Measurements from ENCODE around the gene ERI3. TPM values are rescaled to one million over a fixed set of nuclear protein-coding genes. Genes with fewer than 3 reads are reported as not detected.

The ERI3 gene
- total RNA-seq, 2 donors from 2014 or later: 71.9 to 92.1 TPM

GRCh38 chr1:44239331-44239960 lies 115.6 kb downstream of the ERI3 start:
- Mint-ChIP-seq H3K27me3 (ENCODE audit: insufficient read depth) (no peaks in the 10 kb centered on the region), H3K9me3 (no peaks in the 10 kb centered on the region), H3K27ac (no peak overlapping the region), H3K4me3 (no peak overlapping the region), H3K4me1 (peaks cover 49% of the 10 kb centered on the region), H3K36me3 (ENCODE audit: low read depth) (peaks cover 15% of the 10 kb centered on the region)
- WGBS, 2 experiments (ENCODE audit: insufficient coverage in 1 of 2, insufficient read length in 1 of 2): 40 to 68% methylated on average over 3 to 8 of the region's 8 CpGs
- Histone ChIP-seq H3K4me1 (ENCODE audit: control insufficient read depth, insufficient read depth, low read length) (peaks cover 24% of the 10 kb centered on the region), H3K27ac (ENCODE audit: low read depth, low read length) (peak overlapping the region; percentile 75), H3K9me3 (ENCODE audit: control insufficient read depth, low read length) (no peaks in the 10 kb centered on the region), H3K4me3 (ENCODE audit: low read length) (no peak overlapping the region), H3K9ac (ENCODE audit: extremely low read depth, low read length, poor library complexity, severe bottlenecking) (no peak overlapping the region), H3K36me3 (ENCODE audit: control insufficient read depth, insufficient read depth, low read length) (peaks cover 26% of the 10 kb centered on the region), H3K27me3 (ENCODE audit: control insufficient read depth, insufficient read depth, low read length, poor library complexity, severe bottlenecking) (no peaks in the 10 kb centered on the region)
- TF ChIP-seq CTCF (conservative IDR thresholded peaks at IDR 0.05): peak; percentile 47
- peak; percentile 67 for DNase-seq

GRCh38 chr1:44238660-44239059 lies 116.4 kb downstream of the ERI3 start:
- DNase-seq: no peak
- 95% methylated on average over 4 of the region's 4 CpGs; no CpG with 5 or more reads in 1 of the 2 experiments for WGBS, 2 experiments (ENCODE audit: insufficient coverage in 1 of 2, insufficient read length in 1 of 2)
- Histone ChIP-seq H3K9me3 (ENCODE audit: control insufficient read depth, low read length) (no peaks in the 10 kb centered on the region), H3K27ac (ENCODE audit: low read depth, low read length) (no peak overlapping the region), H3K4me1 (ENCODE audit: control insufficient read depth, insufficient read depth, low read length) (peaks cover 24% of the 10 kb centered on the region), H3K27me3 (ENCODE audit: control insufficient read depth, insufficient read depth, low read length, poor library complexity, severe bottlenecking) (no peaks in the 10 kb centered on the region), H3K36me3 (ENCODE audit: control insufficient read depth, insufficient read depth, low read length) (peaks cover 18% of the 10 kb centered on the region), H3K4me3 (ENCODE audit: low read length) (no peak overlapping the region), H3K9ac (ENCODE audit: extremely low read depth, low read length, poor library complexity, severe bottlenecking) (no peak overlapping the region)
- no peak for TF ChIP-seq CTCF (conservative IDR thresholded peaks at IDR 0.05)
- H3K4me3 Mint-ChIP-seq: no peak overlapping the region
- H3K27ac Mint-ChIP-seq: no peak overlapping the region
- peaks cover 10% of the 10 kb centered on the region for H3K36me3 Mint-ChIP-seq (ENCODE audit: low read depth)
- H3K27me3 Mint-ChIP-seq (ENCODE audit: insufficient read depth): no peaks in the 10 kb centered on the region
- H3K9me3 Mint-ChIP-seq: no peaks in the 10 kb centered on the region
- peaks cover 52% of the 10 kb centered on the region for H3K4me1 Mint-ChIP-seq

- peaks cover 49% of the 10 kb centered on the region for H3K4me1 Mint-ChIP-seq
- TF ChIP-seq CTCF (conservative IDR thresholded peaks at IDR 0.05): peak; percentile 86
- H3K27ac Mint-ChIP-seq: no peak overlapping the region
- Histone ChIP-seq H3K9me3 (ENCODE audit: control insufficient read depth, low read length) (no peaks in the 10 kb centered on the region), H3K4me3 (ENCODE audit: low read length) (no peak overlapping the region), H3K4me1 (ENCODE audit: control insufficient read depth, insufficient read depth, low read length) (peaks cover 24% of the 10 kb centered on the region), H3K27ac (ENCODE audit: low read depth, low read length) (no peak overlapping the region), H3K9ac (ENCODE audit: extremely low read depth, low read length, poor library complexity, severe bottlenecking) (no peak overlapping the region), H3K36me3 (ENCODE audit: control insufficient read depth, insufficient read depth, low read length) (peaks cover 11% of the 10 kb centered on the region), H3K27me3 (ENCODE audit: control insufficient read depth, insufficient read depth, low read length, poor library complexity, severe bottlenecking) (no peaks in the 10 kb centered on the region)
- peaks cover 13% of the 10 kb centered on the region for H3K36me3 Mint-ChIP-seq (ENCODE audit: low read depth)
- H3K27me3 Mint-ChIP-seq (ENCODE audit: insufficient read depth): no peaks in the 10 kb centered on the region
- DNase-seq: peak; percentile 96
- 54% methylated on average over 22 to 33 of the region's 33 CpGs for WGBS, 2 experiments (ENCODE audit: insufficient coverage in 1 of 2, insufficient read length in 1 of 2)
- H3K4me3 Mint-ChIP-seq: no peak overlapping the region
- no peaks in the 10 kb centered on the region for H3K9me3 Mint-ChIP-seq
These were observed 117.2 kb downstream of the ERI3 start for GRCh38 chr1:44237721-44238457.

Data from endodermal cell (in vitro differentiated cells).